Measurements from ENCODE around the gene VPS13D. TPM values are rescaled to one million over a fixed set of nuclear protein-coding genes. Genes with fewer than 3 reads are reported as not detected.

VPS13D gene
- total RNA-seq, 1 experiment from 2014 or later = 31.6 TPM

DNA sequence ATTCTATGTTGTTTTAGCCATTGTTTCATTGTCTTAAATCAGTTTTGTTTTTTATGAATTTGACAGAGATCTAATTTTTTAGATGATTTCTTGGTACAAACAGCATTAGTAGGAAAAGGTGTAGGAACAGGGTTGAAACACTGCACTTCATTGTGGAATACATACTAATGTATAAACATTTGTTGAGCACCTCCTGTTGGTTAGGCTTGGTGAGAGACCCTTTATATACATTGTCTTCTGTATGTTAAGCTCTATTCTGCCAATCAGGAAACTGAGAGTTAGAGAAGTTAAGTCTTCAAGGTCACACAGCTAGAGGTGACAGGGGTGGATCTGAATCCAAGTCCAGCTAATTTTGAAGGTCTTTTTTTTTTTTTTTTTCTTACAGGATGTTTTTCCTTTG, 192.7 kb downstream of the VPS13D start:
- POLR2A ChIA-PET = no interaction called here
- CTCF ChIA-PET = interaction anchor here (1.2 kb wide), 1 partner anchor 15 kb away, joined by 3 read pairs; no protein-coding TSS in a partner anchor
- 0 out of 4 replicates have a peak, but pooled peaks cover 0 to 7% of the 10 kb centered on the region in 2 experiments for H3K36me3 ChIP-seq (ENCODE audit: control insufficient read depth in 1 of 2, insufficient read depth in 2 of 2, low read length in 2 of 2)
- no peak overlapping the region for H3K4me2 ChIP-seq (ENCODE audit: low read length)
- no peaks in the 10 kb centered on the region for H3K9me2 ChIP-seq (ENCODE audit: insufficient read depth)
- no peaks in the 10 kb centered on the region for H4K20me1 ChIP-seq (ENCODE audit: insufficient read depth)
- intact Hi-C loops (cut with micrococcal nuclease) = no loop called here
- no peaks in the 10 kb centered on the region for H3K9me3 ChIP-seq (ENCODE audit: control insufficient read depth in 1 of 2, insufficient read depth in 1 of 2, low read depth in 1 of 2, low read length in 2 of 2)
- RAD21 ChIA-PET (ENCODE audit: low non-redundant PET in 1 of 2, low total read pairs in 2 of 2, uncharacterized antibody in 2 of 2, unreplicated experiment in 2 of 2) = no interaction called here
- no peak for TF ChIP-seq ELF1 (IDR thresholded peaks at IDR 0.05; ENCODE audit: borderline replicate concordance, low read depth)
- TF ChIP-seq CTCF (IDR thresholded peaks at IDR 0.05 in 2 of 3, conservative IDR thresholded peaks at IDR 0.05 in 1 of 3; ENCODE audit: borderline replicate concordance in 1 of 3, insufficient read depth in 1 of 3, low read depth in 2 of 3, low read length in 2 of 3) = peak in 2 of 3 experiments; percentile 7 to 26; a peak in 1 of 6 replicates
- no TSS peak for BruUV-seq (replicated peaks)
- no peak overlapping the region for H2AFZ ChIP-seq (ENCODE audit: low read depth, low read length, poor library complexity, severe bottlenecking)
- DNase-seq (ENCODE audit: low read depth, low spot score) (no peak), ATAC-seq (peak; percentile 67)
- no peak overlapping the region for H3K27ac ChIP-seq (ENCODE audit: low read depth, low read length)
- H3K4me3 ChIP-seq (replicated peaks in 1 of 2; ENCODE audit: low read depth in 1 of 2, low read length in 2 of 2) = no peak overlapping the region
- no peaks in the 10 kb centered on the region for H3K27me3 ChIP-seq (ENCODE audit: insufficient read depth, low read length)
- no peaks in the 10 kb centered on the region for H3K79me2 ChIP-seq (ENCODE audit: insufficient read depth, low read length)
- H3K4me1 ChIP-seq (ENCODE audit: control insufficient read depth in 1 of 2, insufficient read depth in 2 of 2, low read length in 2 of 2) = peaks cover 0 to 13% of the 10 kb centered on the region in 2 experiments; a peak in 2 of 4 replicates
- no peak overlapping the region for H3K9ac ChIP-seq (ENCODE audit: low read length)

- CTCF ChIA-PET = no interaction called here
- no peaks in the 10 kb centered on the region for H3K27me3 ChIP-seq (ENCODE audit: insufficient read depth, low read length)
- BruUV-seq (replicated peaks) = no TSS peak
- no peaks in the 10 kb centered on the region for H3K9me3 ChIP-seq (ENCODE audit: control insufficient read depth in 1 of 2, insufficient read depth in 1 of 2, low read depth in 1 of 2, low read length in 2 of 2)
- H3K79me2 ChIP-seq (ENCODE audit: insufficient read depth, low read length) = no peaks in the 10 kb centered on the region
- TF ChIP-seq ZFX (IDR thresholded peaks at IDR 0.05) = no peak
- no peak for TF ChIP-seq FOSL1 (IDR thresholded peaks at IDR 0.05; ENCODE audit: low read depth)
- ATAC-seq = no peak
- RAD21 ChIA-PET (ENCODE audit: low non-redundant PET in 1 of 2, low total read pairs in 2 of 2, uncharacterized antibody in 2 of 2, unreplicated experiment in 2 of 2) = no interaction called here
- no peaks in the 10 kb centered on the region for H3K9me2 ChIP-seq (ENCODE audit: insufficient read depth)
- POLR2A ChIA-PET = interaction anchor here (0.5 kb wide), 1 partner anchor 194 kb away, joined by 3 read pairs; the partner anchor contains the start of gene DHRS3
- H3K4me3 ChIP-seq (replicated peaks in 1 of 2; ENCODE audit: low read depth in 1 of 2, low read length in 2 of 2) = no peak overlapping the region
- intact Hi-C loops (cut with micrococcal nuclease) = no loop called here
- H3K4me1 ChIP-seq (ENCODE audit: control insufficient read depth in 1 of 2, insufficient read depth in 2 of 2, low read length in 2 of 2) = peaks cover 0 to 13% of the 10 kb centered on the region in 2 experiments; a peak in 2 of 4 replicates
- no peaks in the 10 kb centered on the region for H4K20me1 ChIP-seq (ENCODE audit: insufficient read depth)
- DNase-seq (ENCODE audit: low read depth, low spot score) = no peak
- H3K4me2 ChIP-seq (ENCODE audit: low read length) = 0 out of 2 replicates have a peak overlapping the region, but pooled peaks have one; percentile 15
- no peak overlapping the region for H2AFZ ChIP-seq (ENCODE audit: low read depth, low read length, poor library complexity, severe bottlenecking)
- H3K9ac ChIP-seq (ENCODE audit: low read length) = no peak overlapping the region
- 0 out of 4 replicates have a peak, but pooled peaks cover 0 to 5% of the 10 kb centered on the region in 2 experiments for H3K36me3 ChIP-seq (ENCODE audit: control insufficient read depth in 1 of 2, insufficient read depth in 2 of 2, low read length in 2 of 2)
- H3K27ac ChIP-seq (ENCODE audit: low read depth, low read length) = no peak overlapping the region
Measured at GRCh38 chr1:12424087-12424529, 194.3 kb downstream of the VPS13D start.

Measured in HCT116 (cell line).